ENCODE results near the gene LRRC32. TPM values are rescaled to one million over a fixed set of nuclear protein-coding genes. Genes with fewer than 3 reads are reported as not detected.

Gene LRRC32
- polyA plus RNA-seq, 2 of the 4 experiments (the other 2 are of a cell fraction), result 0.25 to 0.62 TPM

DNA sequence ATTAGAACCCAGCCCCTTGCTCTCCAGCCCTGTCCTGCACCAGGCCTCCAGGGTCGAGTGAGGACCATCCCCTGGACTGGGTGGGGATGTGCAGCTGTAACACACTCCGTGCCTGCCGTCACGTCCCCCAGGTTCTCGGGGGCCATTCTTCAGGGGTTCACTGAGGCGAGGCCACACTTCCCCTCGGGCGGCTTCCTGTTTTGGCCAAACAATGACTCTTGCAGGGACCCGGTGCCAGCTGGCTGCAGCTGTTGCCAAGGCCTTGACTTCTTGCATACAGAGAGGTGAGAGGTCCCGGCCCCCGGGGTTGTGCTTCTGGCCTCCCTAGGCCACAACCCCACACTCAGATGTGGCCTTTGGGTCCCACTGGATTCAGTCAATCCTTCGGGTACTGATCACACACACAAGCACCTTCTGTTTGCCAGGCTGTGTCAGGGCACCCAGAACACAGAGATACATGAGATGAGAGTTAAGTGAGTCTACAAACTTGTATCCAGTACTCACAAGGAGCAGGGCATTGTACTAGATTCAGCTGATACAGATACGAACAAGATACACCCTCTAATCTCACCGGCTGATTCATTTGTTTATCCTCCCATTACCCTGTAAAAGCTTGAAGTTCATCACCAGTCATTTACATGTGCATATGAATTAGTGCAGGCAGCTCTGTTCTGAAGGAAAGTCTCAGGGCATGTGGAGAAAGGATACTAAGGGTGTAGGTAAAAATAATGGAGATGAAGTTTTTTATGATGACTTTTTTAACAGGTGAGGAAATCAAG, 32.9 kb downstream of the LRRC32 start (continued):
- TF ChIP-seq FOSL2 (IDR thresholded peaks at IDR 0.05) (no peak), FOSL2 (CRISPR knock-in tag; IDR thresholded peaks at IDR 0.05) (no peak), MAZ (IDR thresholded peaks at IDR 0.05; ENCODE audit: borderline replicate concordance, low read depth, low read length) (no peak)

DNA sequence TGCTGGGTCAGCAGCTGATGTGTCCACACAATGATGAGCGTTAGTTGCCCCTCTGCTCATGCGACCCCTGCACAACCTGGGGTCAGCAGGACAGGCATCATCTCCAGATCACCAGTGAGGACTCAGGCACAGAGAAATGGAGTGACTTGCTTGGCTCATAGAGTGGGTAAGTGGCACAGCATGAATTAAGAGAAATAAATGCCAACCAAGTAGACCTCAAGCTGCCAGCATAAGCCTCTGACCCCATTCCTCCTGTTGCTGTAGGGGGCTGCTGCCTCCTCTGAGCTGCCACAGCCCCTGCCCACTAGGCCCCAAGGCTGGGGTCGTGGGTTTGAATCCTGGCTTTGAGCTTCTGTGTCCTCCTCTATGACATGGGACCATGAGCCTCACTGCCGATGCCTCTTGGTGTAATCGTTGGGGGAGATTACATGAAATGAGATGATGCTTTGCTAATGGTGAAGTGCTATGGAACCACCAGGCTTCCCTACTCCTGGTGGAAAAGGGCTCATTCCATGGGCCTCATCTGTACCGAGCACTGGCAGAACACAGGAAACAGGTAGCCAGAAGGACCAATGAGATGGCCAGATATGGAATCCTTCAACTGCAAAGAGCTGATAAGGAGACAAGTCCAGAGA, 33.6 kb downstream of the LRRC32 start:
- CTCF ChIA-PET, result interaction anchor here (1.2 kb wide), 1 partner anchor 39 kb away, joined by 3 read pairs; no protein-coding TSS in a partner anchor
- no peak overlapping the region for H3K27ac ChIP-seq
- no peak overlapping the region for H3K4me3 ChIP-seq
- FAIRE-seq (no peak), DNase-seq (ENCODE audit: low read depth in 1 of 2, low spot score in 1 of 2) (no peak), ATAC-seq (no peak)
- H3K4me1 ChIP-seq, result no peaks in the 10 kb centered on the region
- POLR2A ChIA-PET, result no interaction called here
- TF ChIP-seq NPAS2 (CRISPR knock-in tag; IDR thresholded peaks at IDR 0.05; ENCODE audit: borderline replicate concordance) (no peak), TP53 (CRISPR knock-in tag; IDR thresholded peaks at IDR 0.05) (no peak), HES2 (IDR thresholded peaks at IDR 0.05) (no peak), RAD21 (conservative IDR thresholded peaks at IDR 0.05 in 1 of 2, IDR thresholded peaks at IDR 0.05 in 1 of 2) (no peak), HOXA7 (CRISPR knock-in tag; IDR thresholded peaks at IDR 0.05) (no peak), HOXB5 (CRISPR knock-in tag; IDR thresholded peaks at IDR 0.05) (no peak), ESRRA (IDR thresholded peaks at IDR 0.05; ENCODE audit: borderline replicate concordance, low read length) (no peak), HEYL (CRISPR knock-in tag; IDR thresholded peaks at IDR 0.05) (no peak), CHD4 (IDR thresholded peaks at IDR 0.05; ENCODE audit: borderline replicate concordance) (no peak), CHD2 (IDR thresholded peaks at IDR 0.05; ENCODE audit: low read length, partially characterized antibody) (no peak), CTCF (IDR thresholded peaks at IDR 0.05) (no peak), RFX5 (IDR thresholded peaks at IDR 0.05) (no peak)
- TF ChIP-seq, protein P1, sequence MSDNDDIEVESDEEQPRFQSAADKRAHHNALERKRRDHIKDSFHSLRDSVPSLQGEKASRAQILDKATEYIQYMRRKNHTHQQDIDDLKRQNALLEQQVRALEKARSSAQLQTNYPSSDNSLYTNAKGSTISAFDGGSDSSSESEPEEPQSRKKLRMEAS (IDR thresholded peaks at IDR 0.05), result no peak
- no peak overlapping the region for H3K4me2 ChIP-seq
- WGBS (ENCODE audit: missing lambda C conversion rate), result 59% methylated on average over 6 of the region's 6 CpGs
- no peaks in the 10 kb centered on the region for H3K9me3 ChIP-seq

- DNase-seq (ENCODE audit: low read depth in 1 of 2, low spot score in 1 of 2), result no peak
- ATAC-seq, result no peak
- no peak overlapping the region for H3K4me3 ChIP-seq
- H3K27ac ChIP-seq, result no peak overlapping the region
- 35% methylated on average over 7 of the region's 7 CpGs for WGBS (ENCODE audit: missing lambda C conversion rate)
- TF ChIP-seq HDAC2 (IDR thresholded peaks at IDR 0.05) (no peak), KDM5A (IDR thresholded peaks at IDR 0.05) (no peak)
- TF ChIP-seq, protein P2, sequence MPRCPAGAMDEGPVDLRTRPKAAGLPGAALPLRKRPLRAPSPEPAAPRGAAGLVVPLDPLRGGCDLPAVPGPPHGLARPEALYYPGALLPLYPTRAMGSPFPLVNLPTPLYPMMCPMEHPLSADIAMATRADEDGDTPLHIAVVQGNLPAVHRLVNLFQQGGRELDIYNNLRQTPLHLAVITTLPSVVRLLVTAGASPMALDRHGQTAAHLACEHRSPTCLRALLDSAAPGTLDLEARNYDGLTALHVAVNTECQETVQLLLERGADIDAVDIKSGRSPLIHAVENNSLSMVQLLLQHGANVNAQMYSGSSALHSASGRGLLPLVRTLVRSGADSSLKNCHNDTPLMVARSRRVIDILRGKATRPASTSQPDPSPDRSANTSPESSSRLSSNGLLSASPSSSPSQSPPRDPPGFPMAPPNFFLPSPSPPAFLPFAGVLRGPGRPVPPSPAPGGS (IDR thresholded peaks at IDR 0.05), result no peak
- no peak for FAIRE-seq
- ChIA-PET POLR2A (no interaction called here), CTCF (no interaction called here)
- no peaks in the 10 kb centered on the region for H3K4me1 ChIP-seq
- H3K4me2 ChIP-seq, result no peak overlapping the region
- no peaks in the 10 kb centered on the region for H3K9me3 ChIP-seq
These were observed 34.4 kb downstream of the LRRC32 start for GRCh38 chr11:76635991-76636738.

Data from A549 (cell line).